ENCODE results near the gene LONP1.
"Not testable (repeated sequence)": the region's sequence is repeated elsewhere in the genome, so short reads cannot be mapped to it uniquely, and the experiment has no call there.

The LONP1 gene

DNA sequence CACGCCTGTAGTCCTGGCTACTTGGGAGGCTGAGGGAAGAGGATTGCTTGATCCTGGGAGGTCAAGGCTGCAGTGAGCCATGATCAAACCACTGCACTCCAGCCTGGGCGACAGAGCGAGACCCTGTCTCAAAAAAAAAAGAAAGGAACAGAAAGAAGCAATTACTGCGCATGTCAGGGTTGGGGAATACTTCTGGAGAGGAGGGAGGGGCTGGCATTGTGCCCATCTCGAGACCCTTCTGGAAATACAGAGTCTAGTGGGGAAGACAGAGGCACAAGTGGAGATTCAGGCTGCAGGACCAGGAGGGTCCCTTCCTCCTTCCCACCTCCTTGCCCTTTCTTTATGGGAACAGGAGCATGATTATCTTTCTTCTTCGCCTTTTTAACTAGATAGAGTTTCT is 33.8 kb upstream of the LONP1 start:
- H3K18ac ChIP-seq (ENCODE audit: low read length) = no peak overlapping the region
- no peak for DNase-seq (ENCODE audit: low spot score)
- WGBS, 2 donors (ENCODE audit: extremely low coverage in 2 of 2, insufficient read length in 2 of 2, insufficient replicate concordance in 1 of 2) = no CpG with 5 or more reads among the region's 6 CpGs

DNA sequence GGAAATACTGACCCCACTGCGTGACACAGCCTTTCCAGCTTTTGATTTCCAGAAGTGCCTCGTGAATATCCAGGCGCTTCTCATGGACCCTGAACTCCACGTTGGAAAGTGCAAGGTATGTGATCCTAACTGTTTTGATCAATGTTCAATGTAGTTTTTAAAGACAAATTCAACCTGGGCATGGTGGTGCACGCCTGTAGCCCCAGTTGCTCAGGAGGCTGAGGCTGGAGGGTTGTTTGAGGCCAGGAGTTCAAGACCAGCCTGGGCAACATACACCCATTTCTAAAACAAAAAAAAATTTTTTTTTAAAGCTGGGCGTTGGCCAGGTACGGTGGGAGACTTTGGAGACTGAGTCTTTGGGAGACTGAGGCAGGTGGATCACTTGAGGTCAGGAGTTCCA is 31.8 kb upstream of the LONP1 start:
- no peak for DNase-seq (ENCODE audit: low spot score)
- Histone ChIP-seq H4K8ac (ENCODE audit: low read depth, low read length) (no peak overlapping the region), H3K4me3 (ENCODE audit: low read length in 2 of 2) (no peak overlapping the region), H3K9ac (ENCODE audit: low read depth, low read length, poor library complexity) (no peak overlapping the region), H4K91ac (ENCODE audit: low read depth, low read length, poor library complexity) (no peak overlapping the region), H3K4ac (ENCODE audit: low read length) (no peak overlapping the region), H2BK120ac (ENCODE audit: low read depth, low read length) (no peak overlapping the region), H2AFZ (ENCODE audit: low read length) (no peak overlapping the region), H3K4me2 (ENCODE audit: insufficient read depth, low read length, poor library complexity, severe bottlenecking) (no peak overlapping the region), H2BK15ac (ENCODE audit: low read length) (no peak overlapping the region), H2AK5ac (ENCODE audit: low read depth, low read length) (no peak overlapping the region), H3K27me3 (ENCODE audit: control insufficient read depth in 3 of 3, insufficient read depth in 3 of 3, low read depth in 1 of 3, low read length in 3 of 3) (no peaks in the 10 kb centered on the region), H3K36me3 (replicated peaks in 1 of 2; ENCODE audit: control insufficient read depth in 2 of 2, insufficient read depth in 2 of 2, low read length in 2 of 2) (no peaks in the 10 kb centered on the region), H3K18ac (ENCODE audit: low read length) (no peak overlapping the region), H3K4me1 (ENCODE audit: control insufficient read depth in 2 of 2, insufficient read depth in 1 of 2, low read depth in 1 of 2, low read length in 2 of 2) (no peaks in the 10 kb centered on the region), H3K14ac (ENCODE audit: low read length) (no peak overlapping the region), H3K23ac (ENCODE audit: low read depth, low read length, poor library complexity) (no peak overlapping the region), H3K9me3 (replicated peaks in 1 of 2; ENCODE audit: control insufficient read depth in 2 of 2, insufficient read depth in 1 of 2, low read depth in 1 of 2, low read length in 2 of 2) (no peaks in the 10 kb centered on the region), H2BK12ac (ENCODE audit: low read length) (no peak overlapping the region), H3K27ac (replicated peaks; ENCODE audit: low read length) (no peak overlapping the region), H2BK5ac (ENCODE audit: low read length) (no peak overlapping the region), H3K79me1 (ENCODE audit: low read depth, low read length) (no peaks in the 10 kb centered on the region)
- no CpG with 5 or more reads among the region's 7 CpGs for WGBS, 2 donors (ENCODE audit: extremely low coverage in 2 of 2, insufficient read length in 2 of 2, insufficient replicate concordance in 1 of 2)

More for the DNA sequence above, 33.8 kb upstream of the LONP1 start:
- Histone ChIP-seq H3K4me2 (ENCODE audit: insufficient read depth, low read length, poor library complexity, severe bottlenecking) (no peak overlapping the region), H3K27me3 (ENCODE audit: control insufficient read depth in 3 of 3, insufficient read depth in 3 of 3, low read depth in 1 of 3, low read length in 3 of 3) (no peaks in the 10 kb centered on the region), H4K8ac (ENCODE audit: low read depth, low read length) (no peak overlapping the region), H3K9me3 (replicated peaks in 1 of 2; ENCODE audit: control insufficient read depth in 2 of 2, insufficient read depth in 1 of 2, low read depth in 1 of 2, low read length in 2 of 2) (no peaks in the 10 kb centered on the region), H3K4me1 (ENCODE audit: control insufficient read depth in 2 of 2, insufficient read depth in 1 of 2, low read depth in 1 of 2, low read length in 2 of 2) (no peaks in the 10 kb centered on the region), H2BK12ac (ENCODE audit: low read length) (no peak overlapping the region), H3K4ac (ENCODE audit: low read length) (no peak overlapping the region), H3K9ac (ENCODE audit: low read depth, low read length, poor library complexity) (no peak overlapping the region), H3K23ac (ENCODE audit: low read depth, low read length, poor library complexity) (no peak overlapping the region), H2AFZ (ENCODE audit: low read length) (peak overlapping the region; percentile 2), H2BK120ac (ENCODE audit: low read depth, low read length) (peak overlapping the region; percentile 28), H3K14ac (ENCODE audit: low read length) (no peak overlapping the region), H3K36me3 (replicated peaks in 1 of 2; ENCODE audit: control insufficient read depth in 2 of 2, insufficient read depth in 2 of 2, low read length in 2 of 2) (no peaks in the 10 kb centered on the region), H2BK5ac (ENCODE audit: low read length) (no peak overlapping the region), H2AK5ac (ENCODE audit: low read depth, low read length) (no peak overlapping the region), H2BK15ac (ENCODE audit: low read length) (no peak overlapping the region), H3K27ac (replicated peaks; ENCODE audit: low read length) (no peak overlapping the region), H3K79me1 (ENCODE audit: low read depth, low read length) (no peaks in the 10 kb centered on the region), H4K91ac (ENCODE audit: low read depth, low read length, poor library complexity) (no peak overlapping the region), H3K4me3 (ENCODE audit: low read length in 2 of 2) (no peak overlapping the region)

DNA sequence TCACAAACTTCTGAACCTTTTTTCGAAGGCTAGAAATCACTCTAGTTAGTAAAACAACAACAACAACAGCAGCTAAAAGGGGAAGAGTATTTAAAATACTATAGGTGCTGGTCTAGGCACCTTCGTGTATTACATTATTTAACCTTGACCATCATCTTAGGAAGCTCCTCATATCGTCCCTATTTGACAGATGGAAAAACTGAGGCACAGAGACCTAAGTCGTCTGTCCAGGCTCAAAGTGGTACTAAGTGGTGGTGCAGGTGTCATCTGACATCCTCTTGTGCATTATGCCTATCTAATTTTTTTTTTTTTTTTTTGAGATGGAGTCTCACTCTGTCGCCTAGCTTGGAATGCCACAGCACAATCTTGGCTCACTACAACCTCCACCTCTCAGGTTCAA is 29.6 kb upstream of the LONP1 start:
- Histone ChIP-seq H2BK5ac (ENCODE audit: low read length) (no peak overlapping the region), H2BK15ac (ENCODE audit: low read length) (no peak overlapping the region), H3K36me3 (replicated peaks in 1 of 2; ENCODE audit: control insufficient read depth in 2 of 2, insufficient read depth in 2 of 2, low read length in 2 of 2) (no peaks in the 10 kb centered on the region), H3K4me3 (ENCODE audit: low read length in 2 of 2) (no peak overlapping the region), H3K18ac (ENCODE audit: low read length) (no peak overlapping the region), H3K4me2 (ENCODE audit: insufficient read depth, low read length, poor library complexity, severe bottlenecking) (no peak overlapping the region), H4K91ac (ENCODE audit: low read depth, low read length, poor library complexity) (no peak overlapping the region), H3K4me1 (ENCODE audit: control insufficient read depth in 2 of 2, insufficient read depth in 1 of 2, low read depth in 1 of 2, low read length in 2 of 2) (no peaks in the 10 kb centered on the region), H3K9me3 (replicated peaks in 1 of 2; ENCODE audit: control insufficient read depth in 2 of 2, insufficient read depth in 1 of 2, low read depth in 1 of 2, low read length in 2 of 2) (no peaks in the 10 kb centered on the region), H2AFZ (ENCODE audit: low read length) (no peak overlapping the region), H3K79me1 (ENCODE audit: low read depth, low read length) (no peaks in the 10 kb centered on the region), H3K14ac (ENCODE audit: low read length) (no peak overlapping the region), H3K9ac (ENCODE audit: low read depth, low read length, poor library complexity) (no peak overlapping the region), H2AK5ac (ENCODE audit: low read depth, low read length) (no peak overlapping the region), H3K4ac (ENCODE audit: low read length) (no peak overlapping the region), H2BK120ac (ENCODE audit: low read depth, low read length) (no peak overlapping the region), H3K27me3 (ENCODE audit: control insufficient read depth in 3 of 3, insufficient read depth in 3 of 3, low read depth in 1 of 3, low read length in 3 of 3) (no peaks in the 10 kb centered on the region), H3K27ac (replicated peaks; ENCODE audit: low read length) (no peak overlapping the region), H2BK12ac (ENCODE audit: low read length) (no peak overlapping the region), H3K23ac (ENCODE audit: low read depth, low read length, poor library complexity) (no peak overlapping the region), H4K8ac (ENCODE audit: low read depth, low read length) (no peak overlapping the region)
- DNase-seq (ENCODE audit: low spot score) = no peak
- WGBS, 2 donors (ENCODE audit: extremely low coverage in 2 of 2, insufficient read length in 2 of 2, insufficient replicate concordance in 1 of 2) = no CpG with 5 or more reads among the region's 5 CpGs

GRCh38 chr19:5748920-5749319 is 29.0 kb upstream of the LONP1 start:
- WGBS, 2 donors (ENCODE audit: extremely low coverage in 2 of 2, insufficient read length in 2 of 2, insufficient replicate concordance in 1 of 2) = no CpG with 5 or more reads among the region's 6 CpGs
- not testable (repeated sequence) for DNase-seq (ENCODE audit: low spot score)

More at GRCh38 chr19:5748920-5749319, 29.0 kb upstream of the LONP1 start:
- not testable (repeated sequence) for H3K4ac ChIP-seq (ENCODE audit: low read length); H2BK120ac ChIP-seq (ENCODE audit: low read depth, low read length); H2BK15ac ChIP-seq (ENCODE audit: low read length); H3K4me2 ChIP-seq (ENCODE audit: insufficient read depth, low read length, poor library complexity, severe bottlenecking); H3K4me3 ChIP-seq (ENCODE audit: low read length in 2 of 2); H2AFZ ChIP-seq (ENCODE audit: low read length); H2BK12ac ChIP-seq (ENCODE audit: low read length); H3K9me3 ChIP-seq (replicated peaks in 1 of 2; ENCODE audit: control insufficient read depth in 2 of 2, insufficient read depth in 1 of 2, low read depth in 1 of 2, low read length in 2 of 2); H3K79me1 ChIP-seq (ENCODE audit: low read depth, low read length); H3K9ac ChIP-seq (ENCODE audit: low read depth, low read length, poor library complexity); H2AK5ac ChIP-seq (ENCODE audit: low read depth, low read length); H3K27me3 ChIP-seq (ENCODE audit: control insufficient read depth in 3 of 3, insufficient read depth in 3 of 3, low read depth in 1 of 3, low read length in 3 of 3); H2BK5ac ChIP-seq (ENCODE audit: low read length); H3K23ac ChIP-seq (ENCODE audit: low read depth, low read length, poor library complexity); H4K91ac ChIP-seq (ENCODE audit: low read depth, low read length, poor library complexity); H3K18ac ChIP-seq (ENCODE audit: low read length); H3K36me3 ChIP-seq (replicated peaks in 1 of 2; ENCODE audit: control insufficient read depth in 2 of 2, insufficient read depth in 2 of 2, low read length in 2 of 2); H3K14ac ChIP-seq (ENCODE audit: low read length); H3K4me1 ChIP-seq (ENCODE audit: control insufficient read depth in 2 of 2, insufficient read depth in 1 of 2, low read depth in 1 of 2, low read length in 2 of 2); H4K8ac ChIP-seq (ENCODE audit: low read depth, low read length); H3K27ac ChIP-seq (replicated peaks; ENCODE audit: low read length)

Measured in neuronal stem cell (in vitro differentiated cells).